ENCODE data around the gene IQGAP2.

DNA sequence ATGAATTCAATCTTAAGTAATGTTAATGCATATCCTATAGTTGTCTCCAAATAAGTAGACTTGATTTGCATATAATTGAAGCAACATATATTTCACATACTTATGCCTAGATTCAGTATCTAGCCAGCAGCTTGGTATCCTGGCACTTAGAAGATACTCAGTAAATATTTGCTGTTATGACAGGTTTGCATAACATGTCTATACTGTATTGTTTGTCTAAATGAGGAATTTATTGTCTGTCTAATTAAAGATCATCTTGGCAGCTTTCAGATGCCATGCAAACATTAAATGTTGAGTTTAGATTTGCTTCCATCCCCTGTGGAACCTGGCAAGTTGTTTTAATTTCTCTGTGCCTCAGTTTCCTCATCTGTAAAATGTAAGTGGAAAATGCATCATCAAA lies 9.4 kb downstream of the IQGAP2 start:
- no peak for TF ChIP-seq EZH2 (IDR thresholded peaks at IDR 0.05)
- TF ChIP-seq POLR2AphosphoS5 (IDR thresholded peaks at IDR 0.05; ENCODE audit: borderline replicate concordance, low read depth, low read length), result no peak
- no peak for TF ChIP-seq FOXP2 (optimal IDR thresholded peaks at IDR 0.05; ENCODE audit: control extremely low read depth, extremely low read length, insufficient read depth)
